K562 (cell line): ENCODE results near the gene NIN. TPM values are rescaled to one million over a fixed set of nuclear protein-coding genes. Genes with fewer than 3 reads are reported as not detected.

ENCODE experiments used
- FUS ChIP-seq: fragments of 200-400 bp; formaldehyde crosslinking; optimal IDR thresholded peaks from 2 replicates; pipeline ENCODE3; 2017; ENCODE audit warnings: low read depth, low read length
- HMGN3 ChIP-seq: IDR thresholded peaks from 2 replicates; pipeline ENCODE4 v1.6.1; 2011; ENCODE audit warnings: borderline replicate concordance, low read depth, mild to moderate bottlenecking, mixed read lengths, low read length; ENCODE audit not compliant: insufficient read length; ENCODE audit errors: extremely low read depth
- KLF6 ChIP-seq: fragments of 250-450 bp; sonication (Bioruptor Pico); IDR thresholded peaks from 2 replicates; pipeline ENCODE4 v1.4.0; 2020; ENCODE audit warnings: mild to moderate bottlenecking, moderate library complexity, borderline replicate concordance
- NCOA1 ChIP-seq: fragments of 450-650 bp; IDR thresholded peaks from 2 replicates; pipeline ENCODE4 v1.6.1; 2016; ENCODE audit warnings: low read depth
- NFE2L1 ChIP-seq: fragments of 450-650 bp; IDR thresholded peaks from 2 replicates; pipeline ENCODE4 v1.6.1; 2016; ENCODE audit warnings: missing genetic modification characterization, low read depth, mild to moderate bottlenecking, missing compliant biosample characterization, moderate library complexity, borderline replicate concordance
- TFAM ChIP-seq: fragments of 250-450 bp; sonication (Bioruptor Pico); conservative IDR thresholded peaks from 2 replicates; pipeline ENCODE4 v1.5.0; 2021; ENCODE audit warnings: mild to moderate bottlenecking, moderate library complexity
- YY1 ChIP-seq, 3 experiments: IDR thresholded peaks; 2 replicates each; pipeline ENCODE4 v1.6.1; 2011; ENCODE audit warnings: low read length in 2 of 3, mild to moderate bottlenecking in 2 of 3, moderate library complexity in 2 of 3, borderline replicate concordance in 1 of 3, control low read depth in 1 of 3, low read depth in 1 of 3; ENCODE audit not compliant: insufficient read depth in 3 of 3, insufficient replicate concordance in 2 of 3, control insufficient read depth in 1 of 3, insufficient read length in 1 of 3; ENCODE audit errors: extremely low read depth in 1 of 3
- ZC3H11A ChIP-seq: IDR thresholded peaks from 2 replicates; pipeline ENCODE4 v1.6.1; 2012; ENCODE audit warnings: low read depth, low read length, improper control_type of control experiment
- ZNF717 ChIP-seq: fragments of 250-450 bp; sonication (Bioruptor Pico); IDR thresholded peaks from 2 replicates; pipeline ENCODE4 v1.5.0; 2021
- ZNF778 ChIP-seq: fragments of 450-650 bp; formaldehyde crosslinking; IDR thresholded peaks from 2 replicates; pipeline ENCODE4 v1.4.0; 2020; ENCODE audit warnings: mild to moderate bottlenecking, moderate library complexity
- ZNF780A ChIP-seq: fragments of 250-450 bp; sonication (Bioruptor Pico); IDR thresholded peaks from 2 replicates; pipeline ENCODE4 v1.5.0; 2021; ENCODE audit warnings: mild to moderate bottlenecking
- ZNF79 ChIP-seq: fragments of 250-450 bp; sonication (Bioruptor Pico); IDR thresholded peaks from 2 replicates; pipeline ENCODE4 v1.4.0; 2020; ENCODE audit warnings: low read depth, mild to moderate bottlenecking, moderate library complexity
- polyA plus RNA-seq, 8 experiments: library from polyadenylated mRNA; depleted of rRNA in 4 of 8; stranded (reverse) in 5 of 8; unstranded in 3 of 8; fragments of >200 nt; fragmentation: Nextera tagmentation in 2 of 8; fragmentation: Illumina TruSeq in 1 of 8; extraction: Ambion mirVana in 2 of 8; extraction: Trizol in 1 of 8; gene quantifications; 2 replicates each; pipeline versions ENCODE4 v1.2.1 to v1.2.3, GENCODE V29; 2011 to 2014; ENCODE audit warnings: inconsistent platforms in 1 of 8, missing spikeins in 1 of 8
- total RNA-seq, 7 experiments: library from RNA; depleted of rRNA in 6 of 7; stranded (reverse); fragments of >200 nt in 6 of 7; fragmentation: Illumina TruSeq in 2 of 7; extraction: Trizol in 2 of 7; gene quantifications; 2 replicates each; pipeline versions ENCODE4 v1.2.1 to v1.2.3, GENCODE V29; 2011 to 2021; ENCODE audit warnings: low replicate concordance in 1 of 7
- TF ChIP-seq, protein P1 (sequence below): sonication (generic); formaldehyde crosslinking; IDR thresholded peaks from 2 replicates; pipeline ENCODE4 v1.9.0; 2022; ENCODE audit warnings: mild to moderate bottlenecking, missing genetic modification reagents
- TF ChIP-seq, protein P2 (sequence below): fragments of 250-450 bp; sonication (Bioruptor Pico); IDR thresholded peaks from 2 replicates; pipeline ENCODE4 v1.8.0; 2022; ENCODE audit warnings: moderate library complexity, mild to moderate bottlenecking, inconsistent platforms
- TF ChIP-seq, protein P3 (sequence below): fragments of 450-650 bp; formaldehyde crosslinking; IDR thresholded peaks from 2 replicates; pipeline ENCODE4 v1.4.0; 2022; ENCODE audit warnings: missing genetic modification characterization

NIN gene
- total and polyA plus RNA-seq, 9 of the 15 experiments (the other 6 are each of a cell fraction or from before 2014, with no cell fraction given), result 0.84 to 8.4 (median 5.0) TPM

DNA sequence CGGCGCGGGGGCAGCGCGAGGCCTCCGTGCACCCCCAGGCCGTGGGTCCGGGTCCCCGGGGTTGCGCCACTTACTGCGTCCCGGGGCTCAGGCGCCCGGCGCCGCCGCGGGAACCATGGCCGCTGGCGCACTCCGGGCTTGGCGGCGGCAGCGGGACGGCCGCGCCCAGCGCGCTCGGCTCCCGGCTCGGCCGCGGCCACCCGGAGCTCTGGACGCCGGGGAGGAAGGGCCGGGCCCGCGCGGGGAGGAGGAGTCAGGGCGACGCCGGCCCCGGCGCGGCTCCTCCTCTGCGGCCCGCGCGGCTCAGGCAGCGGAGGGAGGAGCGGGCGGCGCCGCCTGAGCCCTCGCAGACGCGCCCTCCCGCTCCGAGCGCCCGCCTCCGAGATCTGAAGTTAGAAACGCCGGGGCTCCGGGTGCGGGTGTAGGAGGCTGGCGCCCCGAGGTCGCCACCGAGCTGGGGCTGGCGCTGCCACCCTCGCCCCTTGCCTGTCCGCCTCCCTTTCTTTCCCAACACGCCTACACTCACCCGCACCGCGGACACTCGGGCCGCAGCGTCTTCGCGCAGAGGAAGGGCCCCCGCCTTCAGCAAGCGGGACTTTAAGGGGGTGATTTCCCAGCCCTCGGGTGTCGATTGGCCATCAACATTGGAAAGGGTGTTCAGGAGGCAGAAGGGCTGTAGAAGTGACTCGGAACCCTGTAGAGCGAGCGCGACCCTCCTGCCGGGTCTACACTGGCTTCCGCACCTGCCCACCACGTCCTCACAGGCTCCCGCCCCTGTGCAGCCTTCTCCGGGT lies at the start of gene NIN (continued):
- TF ChIP-seq YY1 (IDR thresholded peaks at IDR 0.05; ENCODE audit: borderline replicate concordance in 1 of 3, control insufficient read depth in 1 of 3, extremely low read depth in 1 of 3, insufficient read depth in 3 of 3, insufficient read length in 1 of 3, insufficient replicate concordance in 2 of 3, low read depth in 1 of 3, low read length in 2 of 3), result peak in 2 of 3 experiments; percentile 32 to 34
- TF ChIP-seq NCOA1, result no peak
- TF ChIP-seq, protein P1, sequence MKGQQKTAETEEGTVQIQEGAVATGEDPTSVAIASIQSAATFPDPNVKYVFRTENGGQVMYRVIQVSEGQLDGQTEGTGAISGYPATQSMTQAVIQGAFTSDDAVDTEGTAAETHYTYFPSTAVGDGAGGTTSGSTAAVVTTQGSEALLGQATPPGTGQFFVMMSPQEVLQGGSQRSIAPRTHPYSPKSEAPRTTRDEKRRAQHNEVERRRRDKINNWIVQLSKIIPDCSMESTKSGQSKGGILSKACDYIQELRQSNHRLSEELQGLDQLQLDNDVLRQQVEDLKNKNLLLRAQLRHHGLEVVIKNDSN, result no peak
- TF ChIP-seq TFAM, result no peak
- no peak for TF ChIP-seq ZC3H11A
- no peak for TF ChIP-seq KLF6
- TF ChIP-seq HMGN3, result peak; percentile 29
- TF ChIP-seq NFE2L1, result no peak
- TF ChIP-seq, protein P2, sequence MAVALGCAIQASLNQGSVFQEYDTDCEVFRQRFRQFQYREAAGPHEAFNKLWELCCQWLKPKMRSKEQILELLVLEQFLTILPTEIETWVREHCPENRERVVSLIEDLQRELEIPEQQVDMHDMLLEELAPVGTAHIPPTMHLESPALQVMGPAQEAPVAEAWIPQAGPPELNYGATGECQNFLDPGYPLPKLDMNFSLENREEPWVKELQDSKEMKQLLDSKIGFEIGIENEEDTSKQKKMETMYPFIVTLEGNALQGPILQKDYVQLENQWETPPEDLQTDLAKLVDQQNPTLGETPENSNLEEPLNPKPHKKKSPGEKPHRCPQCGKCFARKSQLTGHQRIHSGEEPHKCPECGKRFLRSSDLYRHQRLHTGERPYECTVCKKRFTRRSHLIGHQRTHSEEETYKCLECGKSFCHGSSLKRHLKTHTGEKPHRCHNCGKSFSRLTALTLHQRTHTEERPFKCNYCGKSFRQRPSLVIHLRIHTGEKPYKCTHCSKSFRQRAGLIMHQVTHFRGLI, result peak; percentile 87; the same call in 1 of the 2 replicates
- TF ChIP-seq ZNF778 (CRISPR knock-in tag), result no peak
- no peak for TF ChIP-seq FUS
- TF ChIP-seq, protein P3, sequence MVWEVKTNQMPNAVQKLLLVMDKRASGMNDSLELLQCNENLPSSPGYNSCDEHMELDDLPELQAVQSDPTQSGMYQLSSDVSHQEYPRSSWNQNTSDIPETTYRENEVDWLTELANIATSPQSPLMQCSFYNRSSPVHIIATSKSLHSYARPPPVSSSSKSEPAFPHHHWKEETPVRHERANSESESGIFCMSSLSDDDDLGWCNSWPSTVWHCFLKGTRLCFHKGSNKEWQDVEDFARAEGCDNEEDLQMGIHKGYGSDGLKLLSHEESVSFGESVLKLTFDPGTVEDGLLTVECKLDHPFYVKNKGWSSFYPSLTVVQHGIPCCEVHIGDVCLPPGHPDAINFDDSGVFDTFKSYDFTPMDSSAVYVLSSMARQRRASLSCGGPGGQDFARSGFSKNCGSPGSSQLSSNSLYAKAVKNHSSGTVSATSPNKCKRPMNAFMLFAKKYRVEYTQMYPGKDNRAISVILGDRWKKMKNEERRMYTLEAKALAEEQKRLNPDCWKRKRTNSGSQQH (CRISPR knock-in tag), result no peak
- TF ChIP-seq ZNF79 (CRISPR knock-in tag), result no peak
- no peak for TF ChIP-seq ZNF717 (CRISPR knock-in tag)
- TF ChIP-seq ZNF780A, result no peak
